Neural crest cell (in vitro differentiated cells): ENCODE measurements around the gene AMIGO3. TPM values are rescaled to one million over a fixed set of nuclear protein-coding genes. Genes with fewer than 3 reads are reported as not detected.

Experiments used
- DNase-seq: peaks from one replicate; pipeline ENCODE4 v3.0.0; 2021; ENCODE audit warnings: low read depth, mixed read lengths, low spot score
- H3K27ac Mint-ChIP-seq: one replicate; pipeline ENCODE4 v1.8.0; 2021; ENCODE audit warnings: mild to moderate bottlenecking, mixed read lengths; ENCODE audit not compliant: unreplicated experiment
- H3K27me3 Mint-ChIP-seq: 2 replicates; pipeline ENCODE4 v1.8.0; 2021; ENCODE audit warnings: low read depth, mild to moderate bottlenecking, mixed read lengths
- H3K36me3 Mint-ChIP-seq: 2 replicates; pipeline ENCODE4 v1.8.0; 2021; ENCODE audit warnings: low read depth, mild to moderate bottlenecking, mixed read lengths
- H3K4me1 Mint-ChIP-seq: 2 replicates; pipeline ENCODE4 v1.8.0; 2021; ENCODE audit warnings: mixed read lengths
- H3K4me3 Mint-ChIP-seq: one replicate; pipeline ENCODE4 v1.8.0; 2021; ENCODE audit warnings: mild to moderate bottlenecking, mixed read lengths
- H3K9me3 Mint-ChIP-seq: 2 replicates; pipeline ENCODE4 v1.8.0; 2021; ENCODE audit warnings: mixed read lengths
- total RNA-seq: library from RNA; stranded (reverse); gene quantifications from 2 replicates; pipeline ENCODE4 v1.2.1, GENCODE V29; 2021
- TF ChIP-seq, protein P1 (sequence below): fragments of 200-600 bp; sonication (generic); conservative IDR thresholded peaks from 2 replicates; pipeline ENCODE4 v1.5.0; 2021; ENCODE audit warnings: antibody characterized with exemption, mild to moderate bottlenecking

Gene AMIGO3
- total RNA-seq, 1 donor from 2014 or later, result 0.96 TPM

DNA sequence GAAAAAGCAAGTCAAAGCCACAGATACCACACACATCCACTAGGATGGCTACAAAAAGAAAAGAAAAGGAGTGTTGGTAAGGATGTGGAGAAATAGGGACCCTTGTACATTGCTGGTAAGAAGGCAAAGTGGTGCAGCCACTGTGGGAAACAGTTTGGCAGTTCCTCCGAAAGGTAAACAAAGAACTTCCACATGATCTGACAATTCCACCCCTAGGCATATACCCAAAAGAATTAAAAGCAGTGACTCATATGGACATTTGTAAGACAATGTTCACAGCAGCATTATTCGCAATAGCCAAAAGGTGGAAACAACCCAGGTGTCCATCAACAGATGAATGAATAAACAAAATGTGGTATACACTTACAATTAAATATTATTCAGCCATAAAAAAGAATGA, 26.5 kb upstream of the AMIGO3 start:
- TF ChIP-seq, protein P1, sequence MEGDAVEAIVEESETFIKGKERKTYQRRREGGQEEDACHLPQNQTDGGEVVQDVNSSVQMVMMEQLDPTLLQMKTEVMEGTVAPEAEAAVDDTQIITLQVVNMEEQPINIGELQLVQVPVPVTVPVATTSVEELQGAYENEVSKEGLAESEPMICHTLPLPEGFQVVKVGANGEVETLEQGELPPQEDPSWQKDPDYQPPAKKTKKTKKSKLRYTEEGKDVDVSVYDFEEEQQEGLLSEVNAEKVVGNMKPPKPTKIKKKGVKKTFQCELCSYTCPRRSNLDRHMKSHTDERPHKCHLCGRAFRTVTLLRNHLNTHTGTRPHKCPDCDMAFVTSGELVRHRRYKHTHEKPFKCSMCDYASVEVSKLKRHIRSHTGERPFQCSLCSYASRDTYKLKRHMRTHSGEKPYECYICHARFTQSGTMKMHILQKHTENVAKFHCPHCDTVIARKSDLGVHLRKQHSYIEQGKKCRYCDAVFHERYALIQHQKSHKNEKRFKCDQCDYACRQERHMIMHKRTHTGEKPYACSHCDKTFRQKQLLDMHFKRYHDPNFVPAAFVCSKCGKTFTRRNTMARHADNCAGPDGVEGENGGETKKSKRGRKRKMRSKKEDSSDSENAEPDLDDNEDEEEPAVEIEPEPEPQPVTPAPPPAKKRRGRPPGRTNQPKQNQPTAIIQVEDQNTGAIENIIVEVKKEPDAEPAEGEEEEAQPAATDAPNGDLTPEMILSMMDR, result no peak
- peaks cover 18% of the 10 kb centered on the region for H3K4me1 Mint-ChIP-seq
- no peaks in the 10 kb centered on the region for H3K9me3 Mint-ChIP-seq
- no peak overlapping the region for H3K27ac Mint-ChIP-seq
- H3K36me3 Mint-ChIP-seq, result peaks cover 3% of the 10 kb centered on the region
- H3K27me3 Mint-ChIP-seq, result no peaks in the 10 kb centered on the region
- no peak overlapping the region for H3K4me3 Mint-ChIP-seq
- no peak for DNase-seq

DNA sequence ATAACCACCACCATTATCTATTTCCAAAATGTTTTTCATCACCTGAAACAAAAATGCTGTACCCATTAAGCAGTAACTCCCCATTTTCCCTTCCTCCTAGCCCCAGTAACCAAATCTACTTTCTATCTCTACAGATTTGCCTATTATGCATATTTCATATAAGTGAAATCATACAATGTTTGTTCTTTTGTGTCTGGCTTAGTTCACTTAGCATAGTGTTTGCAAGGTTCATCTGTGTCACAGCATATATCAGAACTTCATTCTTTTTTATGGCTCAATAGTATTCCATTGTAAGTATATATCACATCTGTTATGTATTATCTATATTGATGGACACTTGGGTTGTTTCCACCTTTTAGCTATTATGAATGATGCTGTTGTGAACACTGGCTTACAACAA, 20.9 kb upstream of the AMIGO3 start:
- H3K27ac Mint-ChIP-seq, result no peak overlapping the region
- H3K4me3 Mint-ChIP-seq, result no peak overlapping the region
- no peaks in the 10 kb centered on the region for H3K27me3 Mint-ChIP-seq
- no peaks in the 10 kb centered on the region for H3K9me3 Mint-ChIP-seq
- no peaks in the 10 kb centered on the region for H3K4me1 Mint-ChIP-seq
- no peak for DNase-seq
- TF ChIP-seq, protein P1, result no peak
- peaks cover 21% of the 10 kb centered on the region for H3K36me3 Mint-ChIP-seq

DNA sequence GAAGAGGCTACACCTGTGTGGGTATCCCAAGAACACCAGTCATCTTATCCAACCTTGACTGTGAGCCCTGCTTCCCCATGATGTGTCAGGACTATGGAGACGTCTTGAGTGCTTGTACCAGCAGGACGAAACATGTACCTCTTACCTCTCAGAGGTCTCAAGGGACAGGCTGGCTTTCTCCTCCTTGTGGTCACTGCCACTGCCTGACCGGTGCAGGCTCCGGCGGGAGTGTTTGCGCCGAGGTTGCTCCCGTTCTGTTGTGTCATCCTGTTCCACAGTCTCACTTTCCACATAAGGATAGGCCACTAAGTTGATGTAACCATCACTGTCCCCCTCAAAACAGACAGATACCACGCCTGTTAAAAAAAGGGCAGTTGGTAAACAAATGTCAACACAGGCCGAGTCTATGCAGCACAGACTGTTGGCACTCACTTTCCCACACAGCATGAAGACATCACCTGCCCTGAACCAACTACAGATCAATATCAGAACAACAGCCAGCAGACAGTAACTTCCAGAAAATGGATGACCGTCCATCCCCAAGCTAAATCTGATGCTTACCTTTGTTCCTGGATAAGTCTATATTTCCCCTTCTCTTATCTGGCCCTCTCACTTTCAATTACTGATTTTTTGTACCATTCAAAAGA, 18.7 kb upstream of the AMIGO3 start:
- no peak for DNase-seq
- Mint-ChIP-seq H3K4me3 (no peak overlapping the region), H3K36me3 (peaks cover 25% of the 10 kb centered on the region), H3K27ac (no peak overlapping the region), H3K9me3 (no peaks in the 10 kb centered on the region), H3K27me3 (no peaks in the 10 kb centered on the region), H3K4me1 (no peaks in the 10 kb centered on the region)
- TF ChIP-seq, protein P1, result no peak

DNA sequence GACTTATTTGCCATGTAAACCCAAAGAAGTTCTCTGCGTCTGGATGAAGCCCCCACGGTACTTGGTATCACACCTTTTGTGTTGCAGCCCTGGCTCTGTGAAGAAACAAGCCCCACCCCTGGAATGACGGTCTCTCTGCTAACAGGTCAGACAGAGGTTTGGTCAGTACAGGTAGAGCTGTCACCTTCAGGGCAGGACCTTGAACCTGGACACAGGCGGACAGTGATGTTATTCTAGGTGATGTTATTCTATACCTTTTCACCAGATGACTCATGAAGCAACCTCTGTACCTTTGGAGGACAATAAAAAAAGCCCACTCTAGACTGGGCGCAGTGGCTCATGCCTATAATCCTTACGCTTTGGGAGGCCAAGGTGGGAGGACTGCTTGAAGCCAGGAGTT, 15.3 kb upstream of the AMIGO3 start:
- Mint-ChIP-seq H3K36me3 (peaks cover 28% of the 10 kb centered on the region), H3K27ac (no peak overlapping the region), H3K4me3 (no peak overlapping the region)

DNA sequence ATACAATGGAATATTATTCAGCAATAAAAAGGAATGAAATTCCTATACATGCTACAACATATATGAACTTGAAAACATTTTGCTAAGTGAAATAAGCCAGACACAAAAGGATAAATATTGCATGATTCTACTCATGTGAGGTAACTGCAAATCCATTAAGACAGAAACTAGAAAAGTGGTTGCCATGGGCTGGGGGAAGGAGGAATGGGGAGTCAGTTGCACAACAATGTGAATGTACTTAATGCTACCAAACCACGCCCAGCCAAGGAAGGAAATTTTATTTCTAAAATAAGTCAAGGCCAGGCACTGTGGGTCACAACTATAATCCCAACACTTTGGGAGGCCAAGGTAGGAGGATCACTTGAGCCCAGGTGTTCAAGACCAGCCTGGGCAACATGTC, 14.1 kb upstream of the AMIGO3 start:
- Mint-ChIP-seq H3K27me3 (no peaks in the 10 kb centered on the region), H3K36me3 (peaks cover 27% of the 10 kb centered on the region), H3K4me3 (no peak overlapping the region), H3K4me1 (no peaks in the 10 kb centered on the region), H3K27ac (no peak overlapping the region), H3K9me3 (no peaks in the 10 kb centered on the region)
- TF ChIP-seq, protein P1, result no peak
- DNase-seq, result no peak

More for the DNA sequence above, 15.3 kb upstream of the AMIGO3 start:
- Mint-ChIP-seq H3K9me3 (no peaks in the 10 kb centered on the region), H3K27me3 (no peaks in the 10 kb centered on the region), H3K4me1 (no peaks in the 10 kb centered on the region)
- TF ChIP-seq, protein P1, result no peak
- DNase-seq, result no peak
